HG03095 (cell line): Measurements from ENCODE around the gene FANCM.
A peak's percentile ranks its signal among the peaks of the same experiment; 100 is the strongest.

Source experiments
- ATAC-seq: cut with Tn5 transposase; IDR thresholded peaks from one replicate; pipeline ENCODE4 v1.9.1; 2021; ENCODE audit warnings: moderate library complexity; ENCODE audit not compliant: unreplicated experiment

Gene FANCM

GRCh38 chr14:45222485-45223262 is 86.9 kb downstream of the FANCM start:
- no peak for ATAC-seq

GRCh38 chr14:45227566-45227965 is 91.8 kb downstream of the FANCM start:
- ATAC-seq, result no peak

GRCh38 chr14:45238988-45239387 is 103.3 kb downstream of the FANCM start:
- no peak for ATAC-seq

- no peak for ATAC-seq
Observed at GRCh38 chr14:45242706-45243105, 107.0 kb downstream of the FANCM start.

- no peak for ATAC-seq
Observed at GRCh38 chr14:45246151-45246550, 110.4 kb downstream of the FANCM start.

GRCh38 chr14:45246691-45247090 is 111.0 kb downstream of the FANCM start:
- ATAC-seq, result no peak

GRCh38 chr14:45247427-45247826 is 111.7 kb downstream of the FANCM start:
- no peak for ATAC-seq

- peak; percentile 27 for ATAC-seq
Observed at GRCh38 chr14:45249856-45250575, 114.3 kb downstream of the FANCM start.
